AG10803 (cell line): ENCODE measurements around the gene ITPR2.

Experiments used
- DNase-seq: peaks from one replicate; pipeline ENCODE4 v3.0.0; 2010; ENCODE audit warnings: low read depth
- H3K4me3 ChIP-seq: 2 replicates; pipeline ENCODE4 v1.5.1; 2011; ENCODE audit warnings: mild to moderate bottlenecking, low read length, control low read depth
- CTCF ChIP-seq: conservative IDR thresholded peaks from 2 replicates; pipeline ENCODE4 v1.5.1; 2011; ENCODE audit warnings: mild to moderate bottlenecking, low read length, control low read depth, inconsistent platforms

ITPR2 gene

GRCh38 chr12:26403601-26404000, 429.4 kb downstream of the ITPR2 start:
- no peak for TF ChIP-seq CTCF
- no peak overlapping the region for H3K4me3 ChIP-seq
- DNase-seq = no peak

- H3K4me3 ChIP-seq = no peak overlapping the region
- no peak for TF ChIP-seq CTCF
- DNase-seq = no peak
Measured at GRCh38 chr12:26402648-26403047, 430.3 kb downstream of the ITPR2 start.

GRCh38 chr12:26401874-26402273, 431.1 kb downstream of the ITPR2 start:
- no peak overlapping the region for H3K4me3 ChIP-seq
- no peak for DNase-seq
- TF ChIP-seq CTCF = no peak

GRCh38 chr12:26400627-26401026, 432.4 kb downstream of the ITPR2 start:
- H3K4me3 ChIP-seq = no peak overlapping the region
- TF ChIP-seq CTCF = no peak
- no peak for DNase-seq

GRCh38 chr12:26399381-26399780, 433.6 kb downstream of the ITPR2 start:
- TF ChIP-seq CTCF = no peak
- no peak for DNase-seq
- no peak overlapping the region for H3K4me3 ChIP-seq

DNA sequence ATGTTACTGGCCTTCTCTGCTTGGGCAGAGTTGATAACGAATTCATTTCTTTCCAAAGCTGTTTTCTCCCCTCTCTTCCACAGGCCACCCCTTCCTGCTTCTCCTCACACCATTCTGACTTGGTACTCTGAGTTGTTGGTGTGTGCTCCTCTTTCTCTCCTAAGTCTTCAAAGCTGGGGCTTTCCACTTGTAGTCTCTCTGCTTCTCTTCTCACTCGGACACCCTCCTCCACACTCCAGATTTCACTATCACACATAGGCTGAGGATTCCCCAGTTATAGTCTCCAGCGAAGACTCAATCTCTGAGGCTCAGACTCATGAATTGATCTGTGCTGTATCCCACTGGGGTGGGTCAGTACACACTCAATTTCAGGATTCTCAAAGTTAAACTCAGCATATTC, 436.6 kb downstream of the ITPR2 start:
- no peak for TF ChIP-seq CTCF
- no peak overlapping the region for H3K4me3 ChIP-seq
- no peak for DNase-seq

DNA sequence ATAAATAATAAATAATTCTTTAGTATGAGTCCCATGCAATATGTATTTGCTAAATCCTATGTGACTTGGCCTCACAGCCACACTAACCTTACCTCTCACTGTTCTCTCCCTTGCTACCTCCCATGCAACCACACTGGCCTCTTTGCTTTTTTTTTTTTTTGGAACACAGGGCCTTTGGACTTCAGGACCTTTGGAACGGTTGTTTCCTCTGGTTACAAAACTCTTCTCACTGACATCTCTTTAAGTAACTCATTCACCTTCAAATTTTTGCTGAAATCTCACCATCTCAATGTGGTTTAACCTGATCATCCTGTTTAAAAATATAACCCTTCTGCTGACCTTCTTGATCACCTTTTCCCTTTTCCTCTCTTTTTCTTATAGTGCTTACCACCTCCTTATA, 443.7 kb downstream of the ITPR2 start:
- no peak overlapping the region for H3K4me3 ChIP-seq
- no peak for DNase-seq
- TF ChIP-seq CTCF = no peak
